HCT116 (cell line): Measurements from ENCODE around the gene MELTF. TPM values are rescaled to one million over a fixed set of nuclear protein-coding genes. Genes with fewer than 3 reads are reported as not detected.

Experiments
- ATAC-seq: fragments of 200-7000 bp; cut with Tn5 transposase; 2 replicates; pipeline ENCODE4 v1.9.1; 2020; ENCODE audit warnings: mild to moderate bottlenecking, moderate library complexity
- BruUV-seq: library from RNA; stranded (reverse); fragments of 400-500 nt; replicated peaks from 2 replicates; lab custom pipeline; 2021; lab: Mats Ljungman, UMichigan
- CTCF ChIA-PET: fragments of 300-600 bp; sonication (Branson Sonifier 250); formaldehyde crosslinking; loops from one replicate; lab custom pipeline; 2021; ENCODE audit warnings: antibody characterized with exemption; lab: Charles Lee
- POLR2A ChIA-PET: fragments of 300-600, 350-600 bp; sonication (Branson Sonifier 250); formaldehyde crosslinking; loops from one replicate; lab custom pipeline; 2021; ENCODE audit warnings: antibody characterized with exemption; lab: Charles Lee
- RAD21 ChIA-PET, 2 experiments: fragments of 300-600 bp; sonication (Branson Sonifier 250); formaldehyde crosslinking; loops; one replicate each; lab custom pipeline; 2023; ENCODE audit warnings: low total read pairs in 2 of 2; ENCODE audit not compliant: uncharacterized antibody in 2 of 2, unreplicated experiment in 2 of 2, low non-redundant PET in 1 of 2; lab: Charles Lee
- DNase-seq: peaks from one replicate; pipeline ENCODE4 v3.0.0-alpha.2; 2010; ENCODE audit warnings: low read depth, low spot score
- H2AFZ ChIP-seq: fragments of 200-600 bp; shearing (Covaris generic), sonication (generic); 2 replicates; pipeline ENCODE4 v1.6.1; 2017; ENCODE audit warnings: low read depth, mixed run types, mixed read lengths, antibody characterized with exemption, low read length; ENCODE audit not compliant: poor library complexity, severe bottlenecking
- H3K27ac ChIP-seq: 2 replicates; pipeline ENCODE4 v1.5.1; 2012; ENCODE audit warnings: low read depth, low read length
- H3K27me3 ChIP-seq: fragments of 200-600 bp; sonication (generic); 2 replicates; pipeline ENCODE4 v1.6.1; 2016; ENCODE audit warnings: mixed run types, low read length, mixed read lengths; ENCODE audit not compliant: insufficient read depth
- H3K36me3 ChIP-seq, 2 experiments: fragments of 200-500 bp in 1 of 2; fragments of 200-600 bp in 1 of 2; sonication (Bioruptor generic) in 1 of 2; sonication (generic) in 1 of 2; 2 replicates each; pipeline versions ENCODE4 v1.5.1 to v1.6.1; 2014 to 2016; ENCODE audit warnings: low read length in 2 of 2, inconsistent platforms in 1 of 2, mixed read lengths in 1 of 2, mixed run types in 1 of 2; ENCODE audit not compliant: insufficient read depth in 2 of 2, control insufficient read depth in 1 of 2
- H3K4me1 ChIP-seq, 2 experiments: fragments of 200-600 bp in 1 of 2; sonication (generic) in 1 of 2; 2 replicates each; pipeline versions ENCODE4 v1.5.1 to v1.6.1; 2012 to 2017; ENCODE audit warnings: low read length in 2 of 2, inconsistent platforms in 1 of 2, mild to moderate bottlenecking in 1 of 2, mixed read lengths in 1 of 2, mixed run types in 1 of 2, moderate library complexity in 1 of 2; ENCODE audit not compliant: insufficient read depth in 2 of 2, control insufficient read depth in 1 of 2
- H3K4me2 ChIP-seq: fragments of 200-600 bp; sonication (generic); 2 replicates; pipeline ENCODE4 v1.6.1; 2017; ENCODE audit warnings: mixed run types, low read length, mixed read lengths
- H3K4me3 ChIP-seq, 2 experiments: fragments of 200-600 bp in 1 of 2; sonication (generic) in 1 of 2; replicated peaks in 1 of 2; 2 replicates each; pipeline ENCODE4 v1.5.1; 2011 to 2016; ENCODE audit warnings: low read length in 2 of 2, control low read depth in 1 of 2, low read depth in 1 of 2, mild to moderate bottlenecking in 1 of 2, mixed read lengths in 1 of 2, mixed run types in 1 of 2
- H3K79me2 ChIP-seq: fragments of 200-600 bp; sonication (generic); 2 replicates; pipeline ENCODE4 v1.6.1; 2017; ENCODE audit warnings: mild to moderate bottlenecking, mixed run types, low read length, moderate library complexity, mixed read lengths; ENCODE audit not compliant: insufficient read depth
- H3K9ac ChIP-seq: fragments of 200-600 bp; sonication (generic); 2 replicates; pipeline ENCODE4 v1.6.1; 2016; ENCODE audit warnings: low read length, mixed read lengths
- H3K9me2 ChIP-seq: fragments of 200-600 bp; sonication (generic), shearing (Covaris generic); 2 replicates; pipeline ENCODE4 v1.6.1; 2017; ENCODE audit warnings: mixed run types, mild to moderate bottlenecking, moderate library complexity; ENCODE audit not compliant: insufficient read depth
- H3K9me3 ChIP-seq, 2 experiments: fragments of 200-500 bp in 1 of 2; fragments of 200-600 bp in 1 of 2; sonication (Bioruptor generic) in 1 of 2; sonication (generic) in 1 of 2; 2 replicates each; pipeline ENCODE4 v1.6.1; 2014 to 2017; ENCODE audit warnings: low read length in 2 of 2, mixed read lengths in 2 of 2, inconsistent platforms in 1 of 2, low read depth in 1 of 2, mild to moderate bottlenecking in 1 of 2, mixed run types in 1 of 2, moderate library complexity in 1 of 2; ENCODE audit not compliant: control insufficient read depth in 1 of 2, insufficient read depth in 1 of 2
- H4K20me1 ChIP-seq: fragments of 200-600 bp; sonication (generic), shearing (Covaris generic); 2 replicates; pipeline ENCODE4 v1.6.1; 2017; ENCODE audit warnings: mixed run types, mild to moderate bottlenecking, moderate library complexity; ENCODE audit not compliant: insufficient read depth
- CBX3 ChIP-seq: IDR thresholded peaks from 2 replicates; pipeline ENCODE4 v1.6.1; 2012; ENCODE audit warnings: low read depth
- JUND ChIP-seq: IDR thresholded peaks from 2 replicates; pipeline ENCODE4 v1.6.1; 2012
- ZFX ChIP-seq: fragments of 450-650 bp; IDR thresholded peaks from 2 replicates; pipeline ENCODE4 v1.6.1; 2017
- ZNF274 ChIP-seq: fragments of 200-500 bp; sonication (Bioruptor generic); IDR thresholded peaks from 2 replicates; pipeline ENCODE4 v1.6.1; 2014; ENCODE audit warnings: mild to moderate bottlenecking, low read depth, low read length, inconsistent platforms
- intact Hi-C: fragments of 100-400 bp; cut with micrococcal nuclease; formaldehyde crosslinking; loops from 2 replicates; pipeline ENCODE4 v1.10.0; 2022
- total RNA-seq: library from RNA; stranded (reverse); gene quantifications from one replicate; pipeline ENCODE4 v1.2.1, GENCODE V29; 2021; ENCODE audit not compliant: unreplicated experiment
- TF ChIP-seq, protein P1 (sequence below): IDR thresholded peaks from 2 replicates; pipeline ENCODE4 v1.6.1; 2012
- TF ChIP-seq, protein P2 (sequence below): IDR thresholded peaks from 2 replicates; pipeline ENCODE4 v1.6.1; 2012

Gene MELTF
- total RNA-seq, 1 experiment from 2014 or later = 47.6 TPM

DNA sequence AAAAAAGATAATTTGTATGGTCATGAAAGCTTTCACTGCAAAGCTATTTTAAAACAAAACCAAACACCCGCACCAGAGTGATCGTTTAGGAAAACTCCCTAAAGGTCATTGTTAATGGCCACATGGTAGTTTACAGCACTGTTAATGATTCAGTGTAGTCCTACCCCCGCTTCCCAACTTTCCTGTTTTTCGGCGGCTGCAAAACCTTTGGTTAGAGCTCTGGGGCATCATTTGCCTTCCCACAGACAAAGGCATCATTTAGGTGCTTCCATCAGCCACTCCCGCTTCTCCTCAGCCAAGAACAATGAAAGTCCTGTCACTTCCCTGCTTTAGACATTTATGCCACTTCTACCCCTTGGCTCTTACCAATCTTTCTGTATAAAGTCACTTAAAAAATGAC lies 10.6 kb downstream of the MELTF start (continued):
- TF ChIP-seq, protein P1, sequence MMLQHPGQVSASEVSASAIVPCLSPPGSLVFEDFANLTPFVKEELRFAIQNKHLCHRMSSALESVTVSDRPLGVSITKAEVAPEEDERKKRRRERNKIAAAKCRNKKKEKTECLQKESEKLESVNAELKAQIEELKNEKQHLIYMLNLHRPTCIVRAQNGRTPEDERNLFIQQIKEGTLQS = no peak
- TF ChIP-seq ZNF274 = no peak
- TF ChIP-seq CBX3 = no peak
- no peak for TF ChIP-seq JUND

DNA sequence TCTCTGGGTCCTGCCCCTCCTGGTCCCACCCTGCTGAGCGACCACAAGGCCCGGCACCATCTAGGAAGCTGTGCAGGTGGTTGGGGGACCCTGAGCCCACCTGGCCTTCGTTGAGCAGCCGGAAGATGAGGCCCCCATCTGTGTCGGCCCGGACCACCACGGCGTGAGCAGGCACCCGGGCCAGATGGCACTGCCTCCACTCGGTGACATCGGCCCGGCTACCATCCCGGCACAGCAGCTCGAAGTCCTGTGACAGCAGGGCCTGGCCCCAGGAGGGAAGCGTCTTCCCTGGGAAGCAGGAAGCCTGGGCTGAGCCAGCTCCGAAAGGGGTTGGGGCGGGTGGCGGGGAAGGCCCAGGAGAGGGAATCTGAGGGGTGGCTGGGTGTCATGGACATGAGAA lies 12.6 kb downstream of the MELTF start:
- H2AFZ ChIP-seq = no peak overlapping the region
- H3K9me3 ChIP-seq = no peaks in the 10 kb centered on the region
- no peak overlapping the region for H3K27ac ChIP-seq
- no peak for DNase-seq
- intact Hi-C loops = no loop called here
- ATAC-seq = no peak
- no peak overlapping the region for H3K4me2 ChIP-seq
- peaks cover 0 to 8% of the 10 kb centered on the region in 2 experiments; a peak in 1 of 4 replicates for H3K4me1 ChIP-seq
- RAD21 ChIA-PET = no interaction called here
- H3K4me3 ChIP-seq = no peak overlapping the region
- CTCF ChIA-PET = interaction anchor here (2.3 kb wide), 1 partner anchor 13 kb away, joined by 9 read pairs; the partner anchor contains the start of gene MELTF
- H3K27me3 ChIP-seq = no peaks in the 10 kb centered on the region
- no peaks in the 10 kb centered on the region for H3K9me2 ChIP-seq
- TF ChIP-seq, protein P2, sequence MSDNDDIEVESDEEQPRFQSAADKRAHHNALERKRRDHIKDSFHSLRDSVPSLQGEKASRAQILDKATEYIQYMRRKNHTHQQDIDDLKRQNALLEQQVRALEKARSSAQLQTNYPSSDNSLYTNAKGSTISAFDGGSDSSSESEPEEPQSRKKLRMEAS = no peak
- no peak for TF ChIP-seq ZFX
- TF ChIP-seq, protein P1 = no peak
- H3K79me2 ChIP-seq = no peaks in the 10 kb centered on the region
- H3K9ac ChIP-seq = no peak overlapping the region
- no peaks in the 10 kb centered on the region for H4K20me1 ChIP-seq
- POLR2A ChIA-PET = interaction anchor here (1.3 kb wide), 1 partner anchor 12 kb away, joined by 3 read pairs; no protein-coding TSS in a partner anchor
- no peaks in the 10 kb centered on the region for H3K36me3 ChIP-seq
- BruUV-seq = no TSS peak
